ENCODE data around the gene HELLS. TPM values are rescaled to one million over a fixed set of nuclear protein-coding genes. Genes with fewer than 3 reads are reported as not detected.

The HELLS gene
- total and polyA plus RNA-seq, 2 donors (not counting 3 experiments of a cell fraction or from before 2014, with no cell fraction given): 24.7 to 85.5 TPM

GRCh38 chr10:94622666-94623205, 77.1 kb downstream of the HELLS start:
- H3K4me2 ChIP-seq (ENCODE audit: insufficient read depth, low read length): no peak overlapping the region
- H3K4me1 ChIP-seq (ENCODE audit: control insufficient read depth, extremely low read depth, insufficient read depth, low read length): no peaks in the 10 kb centered on the region
- no peaks in the 10 kb centered on the region for H3K36me3 ChIP-seq (ENCODE audit: control insufficient read depth in 2 of 2, extremely low read depth in 1 of 2, insufficient read depth in 2 of 2, low read length in 2 of 2)
- ChIA-PET POLR2A (no interaction called here), CTCF (interaction anchor here (1.1 kb wide), 1 partner anchor 179 kb away, joined by 3 read pairs; no protein-coding TSS in a partner anchor)
- TF ChIP-seq FOS (IDR thresholded peaks at IDR 0.05; ENCODE audit: borderline replicate concordance, insufficient read depth, low read length): no peak
- TF ChIP-seq MAX (IDR thresholded peaks at IDR 0.05; ENCODE audit: insufficient read depth, insufficient read length): no peak
- no peak for TF ChIP-seq POLR2AphosphoS5 (IDR thresholded peaks at IDR 0.05; ENCODE audit: insufficient read depth, low read depth, low read length)
- no peak for TF ChIP-seq MYC (IDR thresholded peaks at IDR 0.05; ENCODE audit: low read depth, low read length)
- TF ChIP-seq, protein P1, sequence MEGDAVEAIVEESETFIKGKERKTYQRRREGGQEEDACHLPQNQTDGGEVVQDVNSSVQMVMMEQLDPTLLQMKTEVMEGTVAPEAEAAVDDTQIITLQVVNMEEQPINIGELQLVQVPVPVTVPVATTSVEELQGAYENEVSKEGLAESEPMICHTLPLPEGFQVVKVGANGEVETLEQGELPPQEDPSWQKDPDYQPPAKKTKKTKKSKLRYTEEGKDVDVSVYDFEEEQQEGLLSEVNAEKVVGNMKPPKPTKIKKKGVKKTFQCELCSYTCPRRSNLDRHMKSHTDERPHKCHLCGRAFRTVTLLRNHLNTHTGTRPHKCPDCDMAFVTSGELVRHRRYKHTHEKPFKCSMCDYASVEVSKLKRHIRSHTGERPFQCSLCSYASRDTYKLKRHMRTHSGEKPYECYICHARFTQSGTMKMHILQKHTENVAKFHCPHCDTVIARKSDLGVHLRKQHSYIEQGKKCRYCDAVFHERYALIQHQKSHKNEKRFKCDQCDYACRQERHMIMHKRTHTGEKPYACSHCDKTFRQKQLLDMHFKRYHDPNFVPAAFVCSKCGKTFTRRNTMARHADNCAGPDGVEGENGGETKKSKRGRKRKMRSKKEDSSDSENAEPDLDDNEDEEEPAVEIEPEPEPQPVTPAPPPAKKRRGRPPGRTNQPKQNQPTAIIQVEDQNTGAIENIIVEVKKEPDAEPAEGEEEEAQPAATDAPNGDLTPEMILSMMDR (IDR thresholded peaks at IDR 0.05; ENCODE audit: extremely low read depth in 1 of 2, insufficient read depth in 1 of 2, low read depth in 1 of 2, low read length in 2 of 2): no peak
- no peak for TF ChIP-seq GATA2 (IDR thresholded peaks at IDR 0.05; ENCODE audit: insufficient read depth, insufficient read length, low read depth, low read length)
- no peak for TF ChIP-seq POLR2A (IDR thresholded peaks at IDR 0.05; ENCODE audit: low read depth, low read length)
- TF ChIP-seq JUN (IDR thresholded peaks at IDR 0.05; ENCODE audit: borderline replicate concordance, insufficient read depth, insufficient read length, low read depth): no peak
- no peak for TF ChIP-seq EZH2 (IDR thresholded peaks at IDR 0.05; ENCODE audit: borderline replicate concordance, low read depth, low read length, severe bottlenecking)
- dilution Hi-C loops (cut with MboI; ENCODE audit: extremely low pct_ligation_motif_present, low sequenced_read_pairs) (no loop called here), intact Hi-C loops (cut with micrococcal nuclease) (no loop called here)
- H3K27ac ChIP-seq (ENCODE audit: insufficient read depth, low read depth, low read length): no peak overlapping the region
- no peaks in the 10 kb centered on the region for H4K20me1 ChIP-seq (replicated peaks; ENCODE audit: control insufficient read depth, extremely low read depth, insufficient read depth, low read length)
- no peak overlapping the region for H3K9ac ChIP-seq (replicated peaks; ENCODE audit: extremely low read depth, insufficient read depth, low read length)
- no peaks in the 10 kb centered on the region for H3K9me1 ChIP-seq (replicated peaks; ENCODE audit: control insufficient read depth, extremely low read depth, insufficient read depth, low read length)
- BruUV-seq (replicated peaks): no TSS peak
- no peak overlapping the region for H3K4me3 ChIP-seq (replicated peaks in 1 of 3; ENCODE audit: insufficient read depth in 1 of 3, low read depth in 1 of 3, low read length in 3 of 3)
- peaks cover 0 to 4% of the 10 kb centered on the region in 2 experiments for H3K27me3 ChIP-seq (ENCODE audit: control insufficient read depth in 2 of 2, insufficient read depth in 2 of 2, low read length in 2 of 2)
- FAIRE-seq (no peak), DNase-seq (ENCODE audit: low read depth, low spot score) (no peak)
- no peaks in the 10 kb centered on the region for H3K9me3 ChIP-seq (replicated peaks; ENCODE audit: control insufficient read depth, insufficient read depth, low read length)
- H2AFZ ChIP-seq (ENCODE audit: low read depth, low read length): no peak overlapping the region
- H3K79me2 ChIP-seq (ENCODE audit: control insufficient read depth, insufficient read depth, low read length): no peaks in the 10 kb centered on the region

Measured in endothelial cell of umbilical vein (primary cell).